Chondrocyte (in vitro differentiated cells): ENCODE measurements around the gene DPP10. TPM values are rescaled to one million over a fixed set of nuclear protein-coding genes. Genes with fewer than 3 reads are reported as not detected.

Experiments
- DNase-seq: peaks from one replicate; pipeline ENCODE4 v3.0.0; 2021; ENCODE audit warnings: mixed read lengths, low spot score
- H3K27ac Mint-ChIP-seq: one replicate; pipeline ENCODE4 v1.8.0; 2021; ENCODE audit warnings: mild to moderate bottlenecking, moderate library complexity, mixed read lengths; ENCODE audit not compliant: unreplicated experiment
- H3K27me3 Mint-ChIP-seq: 2 replicates; pipeline ENCODE4 v1.8.0; 2021; ENCODE audit warnings: low read depth, mixed read lengths
- H3K36me3 Mint-ChIP-seq: 2 replicates; pipeline ENCODE4 v1.8.0; 2021; ENCODE audit warnings: low read depth, mixed read lengths
- H3K4me1 Mint-ChIP-seq: 2 replicates; pipeline ENCODE4 v1.8.0; 2021; ENCODE audit warnings: low read depth, mild to moderate bottlenecking, mixed read lengths
- H3K4me3 Mint-ChIP-seq: one replicate; pipeline ENCODE4 v1.8.0; 2021; ENCODE audit warnings: mild to moderate bottlenecking, moderate library complexity, mixed read lengths; ENCODE audit not compliant: unreplicated experiment
- H3K9me3 Mint-ChIP-seq: 2 replicates; pipeline ENCODE4 v1.8.0; 2021; ENCODE audit warnings: low read depth, mixed read lengths
- CTCF ChIP-seq: fragments of 200-600 bp; sonication (generic); IDR thresholded peaks from 2 replicates; pipeline ENCODE4 v1.5.0; 2021; ENCODE audit warnings: antibody characterized with exemption, mild to moderate bottlenecking, moderate library complexity
- total RNA-seq: library from RNA; stranded (reverse); gene quantifications from 3 replicates; pipeline ENCODE4 v1.2.1, GENCODE V29; 2021

Gene DPP10
- total RNA-seq, 1 donor from 2014 or later, result not detected

GRCh38 chr2:115684345-115684744, 1241.9 kb downstream of the DPP10 start:
- peaks cover 2% of the 10 kb centered on the region for H3K27me3 Mint-ChIP-seq
- H3K36me3 Mint-ChIP-seq, result no peaks in the 10 kb centered on the region
- H3K9me3 Mint-ChIP-seq, result peaks cover 10% of the 10 kb centered on the region
- no peak overlapping the region for H3K4me3 Mint-ChIP-seq
- no peak overlapping the region for H3K27ac Mint-ChIP-seq
- H3K4me1 Mint-ChIP-seq, result no peaks in the 10 kb centered on the region
- no peak for TF ChIP-seq CTCF
- no peak for DNase-seq

GRCh38 chr2:115691409-115691808, 1249.0 kb downstream of the DPP10 start:
- no peaks in the 10 kb centered on the region for H3K27me3 Mint-ChIP-seq
- no peaks in the 10 kb centered on the region for H3K9me3 Mint-ChIP-seq
- no peaks in the 10 kb centered on the region for H3K36me3 Mint-ChIP-seq
- TF ChIP-seq CTCF, result no peak
- no peaks in the 10 kb centered on the region for H3K4me1 Mint-ChIP-seq
- no peak overlapping the region for H3K27ac Mint-ChIP-seq
- H3K4me3 Mint-ChIP-seq, result no peak overlapping the region
- no peak for DNase-seq

GRCh38 chr2:115694651-115695050, 1252.2 kb downstream of the DPP10 start:
- no peaks in the 10 kb centered on the region for H3K27me3 Mint-ChIP-seq
- no peak for TF ChIP-seq CTCF
- no peaks in the 10 kb centered on the region for H3K36me3 Mint-ChIP-seq
- H3K27ac Mint-ChIP-seq, result no peak overlapping the region
- no peak overlapping the region for H3K4me3 Mint-ChIP-seq
- H3K9me3 Mint-ChIP-seq, result peaks cover 7% of the 10 kb centered on the region
- H3K4me1 Mint-ChIP-seq, result no peaks in the 10 kb centered on the region
- DNase-seq, result no peak

- H3K27me3 Mint-ChIP-seq, result no peaks in the 10 kb centered on the region
- no peaks in the 10 kb centered on the region for H3K4me1 Mint-ChIP-seq
- H3K4me3 Mint-ChIP-seq, result no peak overlapping the region
- H3K27ac Mint-ChIP-seq, result no peak overlapping the region
- DNase-seq, result no peak
- no peak for TF ChIP-seq CTCF
- peaks cover 7% of the 10 kb centered on the region for H3K9me3 Mint-ChIP-seq
- no peaks in the 10 kb centered on the region for H3K36me3 Mint-ChIP-seq
Observed at GRCh38 chr2:115733190-115733775, 1290.8 kb downstream of the DPP10 start.

GRCh38 chr2:115738111-115738510, 1295.7 kb downstream of the DPP10 start:
- TF ChIP-seq CTCF, result no peak
- H3K36me3 Mint-ChIP-seq, result no peaks in the 10 kb centered on the region
- no peaks in the 10 kb centered on the region for H3K27me3 Mint-ChIP-seq
- H3K9me3 Mint-ChIP-seq, result peaks cover 8% of the 10 kb centered on the region
- no peak for DNase-seq
- H3K4me3 Mint-ChIP-seq, result no peak overlapping the region
- H3K27ac Mint-ChIP-seq, result no peak overlapping the region
- H3K4me1 Mint-ChIP-seq, result no peaks in the 10 kb centered on the region
